ENCODE measurements around the gene USP44. TPM values are rescaled to one million over a fixed set of nuclear protein-coding genes. Genes with fewer than 3 reads are reported as not detected.

USP44 gene
- total and polyA plus RNA-seq, 2 of the 8 experiments (the other 6 are each of a cell fraction or from before 2014, with no cell fraction given), result 129 to 197 TPM

DNA sequence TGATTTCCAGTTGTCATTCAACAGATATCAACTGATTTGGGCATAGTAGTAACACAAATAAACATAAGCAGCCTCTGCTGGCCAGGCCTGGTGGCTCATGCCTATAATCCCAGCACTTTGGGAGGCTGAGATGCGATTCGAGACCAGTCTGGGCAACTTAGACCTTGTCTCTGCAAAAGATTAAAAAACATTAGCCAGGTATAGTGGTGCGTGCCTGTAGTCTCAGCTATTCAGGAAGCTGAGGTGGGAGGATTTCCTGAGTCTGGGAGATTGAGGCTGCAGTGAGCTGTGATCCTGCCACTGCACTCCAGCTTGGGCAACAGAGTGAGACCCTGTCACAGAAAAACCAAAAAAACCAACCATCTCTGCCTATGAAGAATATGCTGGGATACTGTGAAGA, 70.2 kb downstream of the USP44 start:
- Histone ChIP-seq H3K36me3 (ENCODE audit: control insufficient read depth in 2 of 4, insufficient read depth in 4 of 4, low read length in 3 of 4) (peaks cover 9 to 40% (median 22%) of the 10 kb centered on the region in 4 experiments; a peak in 7 of 8 replicates), H3K18ac (ENCODE audit: extremely low read depth, low read length) (no peak overlapping the region)
- TF ChIP-seq RXRA (IDR thresholded peaks at IDR 0.05; ENCODE audit: insufficient read depth, low read depth, low read length) (no peak), SAP30 (IDR thresholded peaks at IDR 0.05; ENCODE audit: insufficient read depth, insufficient replicate concordance, low read length) (no peak), CBX5 (IDR thresholded peaks at IDR 0.05; ENCODE audit: low read depth, low read length) (no peak), ZNF274 (IDR thresholded peaks at IDR 0.05; ENCODE audit: borderline replicate concordance, extremely low read depth, low read length) (no peak), BRCA1 (IDR thresholded peaks at IDR 0.05; ENCODE audit: low read depth, low read length) (no peak), FOSL1 (IDR thresholded peaks at IDR 0.05; ENCODE audit: insufficient read depth, low read depth, low read length) (no peak), CTBP2 (IDR thresholded peaks at IDR 0.05; ENCODE audit: borderline replicate concordance, insufficient read depth, insufficient read length, low read length) (no peak), RFX5 (IDR thresholded peaks at IDR 0.05; ENCODE audit: borderline replicate concordance, low read depth, low read length) (no peak), KDM1A (IDR thresholded peaks at IDR 0.05; ENCODE audit: borderline replicate concordance, low read length) (no peak), CEBPB (IDR thresholded peaks at IDR 0.05; ENCODE audit: low read depth, low read length) (no peak), NRF1 (IDR thresholded peaks at IDR 0.05; ENCODE audit: low read depth, low read length) (no peak), MAFK (IDR thresholded peaks at IDR 0.05; ENCODE audit: low read depth, low read length) (no peak)
- TF ChIP-seq, protein P1, sequence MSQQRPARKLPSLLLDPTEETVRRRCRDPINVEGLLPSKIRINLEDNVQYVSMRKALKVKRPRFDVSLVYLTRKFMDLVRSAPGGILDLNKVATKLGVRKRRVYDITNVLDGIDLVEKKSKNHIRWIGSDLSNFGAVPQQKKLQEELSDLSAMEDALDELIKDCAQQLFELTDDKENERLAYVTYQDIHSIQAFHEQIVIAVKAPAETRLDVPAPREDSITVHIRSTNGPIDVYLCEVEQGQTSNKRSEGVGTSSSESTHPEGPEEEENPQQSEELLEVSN (IDR thresholded peaks at IDR 0.05), result no peak

More for the DNA sequence above, 70.2 kb downstream of the USP44 start:
- H2AK5ac ChIP-seq (ENCODE audit: low read depth, low read length), result no peak overlapping the region
- H3K4me2 ChIP-seq (ENCODE audit: insufficient read depth in 1 of 2, low read depth in 2 of 2, low read length in 2 of 2), result no peak overlapping the region
- H3K23ac ChIP-seq (ENCODE audit: insufficient read length), result no peak overlapping the region
- peaks cover 6 to 10% of the 10 kb centered on the region in 2 experiments for H4K20me1 ChIP-seq (replicated peaks in 1 of 2; ENCODE audit: control insufficient read depth in 1 of 2, insufficient read depth in 2 of 2, low read length in 2 of 2)
- no peaks in the 10 kb centered on the region for H3K23me2 ChIP-seq (ENCODE audit: low read depth, low read length)
- no peak overlapping the region for H2BK5ac ChIP-seq (ENCODE audit: low read depth, low read length)
- no peaks in the 10 kb centered on the region for H3K9me3 ChIP-seq (ENCODE audit: insufficient read depth in 2 of 2, low read depth in 1 of 2, low read length in 1 of 2)
- no peak overlapping the region for H4K8ac ChIP-seq (ENCODE audit: extremely low read depth, insufficient read depth, low read length)
- H2AFZ ChIP-seq (ENCODE audit: low read length), result no peak overlapping the region
- 98% methylated on average over 3 of the region's 3 CpGs; no CpG with 5 or more reads in 1 of the 2 experiments for WGBS, 2 experiments (ENCODE audit: extremely low coverage in 1 of 2, insufficient coverage in 1 of 2, insufficient read length in 1 of 2, insufficient replicate concordance in 2 of 2, low coverage in 1 of 2, low lambda C conversion rate in 2 of 2, missing lambda C conversion rate in 1 of 2)
- peaks cover 6% of the 10 kb centered on the region for H3K79me1 ChIP-seq (ENCODE audit: low read depth, low read length)
- CTCF ChIA-PET (ENCODE audit: partially characterized antibody), result no interaction called here
- H3K14ac ChIP-seq (ENCODE audit: insufficient read length), result no peak overlapping the region
- H4K5ac ChIP-seq (ENCODE audit: insufficient read length, low read depth, low read length), result no peak overlapping the region
- H2BK15ac ChIP-seq (ENCODE audit: low read length), result no peak overlapping the region
- H3K56ac ChIP-seq (replicated peaks; ENCODE audit: insufficient read length, low read depth, low read length), result no peak overlapping the region
- FAIRE-seq, result no peak
- no peak overlapping the region for H2BK12ac ChIP-seq (ENCODE audit: low read depth, low read length)
- no peak overlapping the region for H3K4me3 ChIP-seq (ENCODE audit: extremely low read depth in 1 of 4, insufficient read depth in 2 of 4, low read depth in 3 of 4, low read length in 4 of 4)
- H3K27me3 ChIP-seq (replicated peaks in 1 of 4; ENCODE audit: control insufficient read depth in 3 of 4, extremely low read depth in 1 of 4, insufficient read depth in 3 of 4, low read length in 3 of 4), result no peaks in the 10 kb centered on the region
- no peak overlapping the region for H3K4ac ChIP-seq (replicated peaks; ENCODE audit: insufficient read length, low read depth, low read length)
- H3K4me1 ChIP-seq (replicated peaks in 1 of 4; ENCODE audit: control insufficient read depth in 3 of 4, insufficient read depth in 4 of 4, low read length in 3 of 4), result no peaks in the 10 kb centered on the region
- H2BK20ac ChIP-seq (ENCODE audit: low read length), result no peak overlapping the region
- no peak overlapping the region for H3K27ac ChIP-seq (ENCODE audit: low read depth, low read length)
- H3K79me2 ChIP-seq (ENCODE audit: control insufficient read depth in 1 of 2, insufficient read depth in 2 of 2, low read length in 2 of 2), result peaks cover 9 to 84% of the 10 kb centered on the region in 2 experiments
- POLR2A ChIA-PET (ENCODE audit: partially characterized antibody), result interaction anchor here (0.6 kb wide), 1 partner anchor 12 kb away, joined by 3 read pairs; no protein-coding TSS in a partner anchor
- H4K91ac ChIP-seq (replicated peaks; ENCODE audit: insufficient read length, low read length), result no peak overlapping the region
- H2BK120ac ChIP-seq (replicated peaks; ENCODE audit: low read depth, low read length), result no peak overlapping the region
- no peak overlapping the region for H3K9ac ChIP-seq (replicated peaks in 1 of 4; ENCODE audit: extremely low read depth in 1 of 4, low read depth in 3 of 4, low read length in 3 of 4)
- DNase-seq (ENCODE audit: low read depth in 1 of 2, low spot score in 2 of 2), result no peak
